Mucosa of descending colon (tissue), 3 donors: ENCODE results near the gene ADGRD1. TPM values are rescaled to one million over a fixed set of nuclear protein-coding genes. Genes with fewer than 3 reads are reported as not detected.

Experiments
- ATAC-seq: fragments of 200-7000 bp; cut with Tn5 transposase; one replicate; pipeline ENCODE4 v1.9.1; 2020; ENCODE audit warnings: mild to moderate bottlenecking, moderate library complexity
- DNase-seq, 3 donors: peaks; one replicate each; pipeline ENCODE4 v3.0.0-alpha.2; 2020
- H3K36me3 ChIP-seq: fragments of 200-600 bp; one replicate; pipeline ENCODE4 v1.8.0; 2021; ENCODE audit warnings: low read depth, mild to moderate bottlenecking
- H3K4me1 ChIP-seq: fragments of 200-600 bp; one replicate; pipeline ENCODE4 v1.8.0; 2021; ENCODE audit warnings: low read depth, mild to moderate bottlenecking
- H3K4me3 ChIP-seq: fragments of 200-600 bp; one replicate; pipeline ENCODE4 v1.8.0; 2021; ENCODE audit warnings: mild to moderate bottlenecking
- H3K9me3 ChIP-seq: fragments of 200-600 bp; one replicate; pipeline ENCODE4 v1.8.0; 2021; ENCODE audit warnings: mild to moderate bottlenecking
- intact Hi-C, 2 donors: fragments of 100-400 bp; cut with DNase I in 1 of 2; cut with micrococcal nuclease in 1 of 2; formaldehyde crosslinking; loops; one replicate each; pipeline versions ENCODE4 v1.11.0 to v1.11.1; 2022; cut with DNase I, micrococcal nuclease
- total RNA-seq, 3 donors: library from RNA; stranded (reverse); fragmentation: NEBNext Ultra II Directional in 2 of 3; extraction: Animal tissue kit (Norgen Biotek cat#: 25700) in 2 of 3; gene quantifications; one replicate each; pipeline versions ENCODE4 v1.2.1 to v1.2.4, GENCODE V29; 2021 to 2023
- TF ChIP-seq, protein P1 (sequence below): fragments of 200-600 bp; IDR thresholded peaks from one replicate; pipeline ENCODE4 v1.8.0; 2022; ENCODE audit warnings: antibody characterized with exemption, mild to moderate bottlenecking
- donor health status: DM: no; HTN: no; CAD: no; lungs with moderate emphysema.
- donor health status: DM: no; HTN: no; CAD: no.
- donor health status: DM: no; HTN: yes; CAD: no.

ADGRD1 gene
- total RNA-seq, 3 donors from 2014 or later, result 2.6 to 18.4 (median 12.9) TPM

DNA sequence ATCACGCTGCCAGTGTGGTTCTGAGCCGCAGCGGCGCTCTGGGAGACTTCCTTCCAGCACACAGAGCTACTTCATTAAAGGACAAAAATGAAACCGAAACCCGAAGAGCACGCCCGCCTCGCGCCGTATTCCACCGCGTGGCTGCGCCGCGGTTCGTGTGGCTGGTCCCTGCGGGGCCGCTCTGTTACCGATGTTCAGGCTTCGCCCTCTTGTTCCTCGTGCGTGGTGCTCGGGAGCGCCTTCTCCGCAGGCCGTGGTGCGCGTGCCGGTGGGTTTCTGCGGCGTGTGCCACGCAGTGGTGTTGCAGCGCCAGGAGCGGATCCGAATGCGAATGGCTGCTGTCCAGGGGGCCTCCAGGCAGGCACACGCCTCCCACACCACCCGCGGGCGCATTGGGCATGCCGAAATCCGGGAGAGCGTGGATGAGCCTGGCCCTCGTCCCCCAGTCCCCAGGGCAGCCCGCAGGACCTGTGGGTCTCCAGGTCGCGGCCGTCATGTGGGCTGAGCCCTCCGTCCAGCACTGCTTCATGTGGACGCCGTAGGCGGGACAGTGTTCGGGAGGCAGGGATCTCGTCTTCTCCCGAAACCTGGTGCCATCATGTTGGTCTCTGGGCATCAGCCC is 91.2 kb downstream of the ADGRD1 start:
- H3K9me3 ChIP-seq, result no peaks in the 10 kb centered on the region
- H3K4me1 ChIP-seq, result no peaks in the 10 kb centered on the region
- intact Hi-C loops, result loop anchor here in 1 of 2 donors (5.0 kb wide), 1 partner anchor 42 kb away; no protein-coding TSS in a partner anchor
- TF ChIP-seq, protein P1, sequence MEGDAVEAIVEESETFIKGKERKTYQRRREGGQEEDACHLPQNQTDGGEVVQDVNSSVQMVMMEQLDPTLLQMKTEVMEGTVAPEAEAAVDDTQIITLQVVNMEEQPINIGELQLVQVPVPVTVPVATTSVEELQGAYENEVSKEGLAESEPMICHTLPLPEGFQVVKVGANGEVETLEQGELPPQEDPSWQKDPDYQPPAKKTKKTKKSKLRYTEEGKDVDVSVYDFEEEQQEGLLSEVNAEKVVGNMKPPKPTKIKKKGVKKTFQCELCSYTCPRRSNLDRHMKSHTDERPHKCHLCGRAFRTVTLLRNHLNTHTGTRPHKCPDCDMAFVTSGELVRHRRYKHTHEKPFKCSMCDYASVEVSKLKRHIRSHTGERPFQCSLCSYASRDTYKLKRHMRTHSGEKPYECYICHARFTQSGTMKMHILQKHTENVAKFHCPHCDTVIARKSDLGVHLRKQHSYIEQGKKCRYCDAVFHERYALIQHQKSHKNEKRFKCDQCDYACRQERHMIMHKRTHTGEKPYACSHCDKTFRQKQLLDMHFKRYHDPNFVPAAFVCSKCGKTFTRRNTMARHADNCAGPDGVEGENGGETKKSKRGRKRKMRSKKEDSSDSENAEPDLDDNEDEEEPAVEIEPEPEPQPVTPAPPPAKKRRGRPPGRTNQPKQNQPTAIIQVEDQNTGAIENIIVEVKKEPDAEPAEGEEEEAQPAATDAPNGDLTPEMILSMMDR, result no peak
- no peaks in the 10 kb centered on the region for H3K36me3 ChIP-seq
- H3K4me3 ChIP-seq, result no peak overlapping the region
- DNase-seq (peak in 1 of 3 donors; percentile 39), ATAC-seq (no peak)

DNA sequence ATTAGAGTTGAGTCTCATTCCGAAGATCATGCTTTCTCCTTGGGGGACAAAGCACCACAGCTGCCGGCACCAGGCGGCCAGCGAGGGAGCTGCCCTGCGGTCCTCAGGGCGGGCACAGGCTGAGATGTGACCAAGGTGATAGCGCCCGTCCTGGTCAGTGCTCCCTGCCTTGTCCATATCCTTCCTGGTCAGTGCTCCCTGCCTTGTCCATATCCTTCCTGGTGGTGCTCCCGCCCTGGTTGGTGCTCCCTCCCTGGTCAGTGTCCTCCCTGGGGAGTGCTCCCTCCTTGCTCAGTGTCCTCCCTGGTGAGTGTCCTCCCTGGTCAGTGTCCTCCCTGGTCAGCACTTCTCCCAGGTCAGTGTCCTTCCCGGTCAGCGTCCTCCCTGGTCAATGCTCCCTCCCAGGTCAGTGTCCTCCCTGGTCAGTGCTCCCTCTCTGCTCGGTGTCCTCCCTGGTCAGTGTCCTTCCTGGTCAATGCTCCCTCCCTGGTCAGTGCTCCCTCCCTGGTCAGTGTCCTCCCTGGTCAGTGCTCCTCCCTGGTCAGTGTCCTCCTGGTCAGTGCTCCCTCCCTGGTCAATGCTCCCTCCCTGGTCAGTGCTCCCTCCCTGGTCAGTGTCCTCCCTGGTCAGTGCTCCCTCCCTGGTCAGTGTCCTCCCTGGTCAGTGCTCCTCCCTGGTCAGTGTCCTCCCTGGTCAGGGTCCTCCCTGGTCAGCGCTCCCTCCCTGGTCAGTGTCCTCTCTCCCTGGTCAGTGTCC is 92.2 kb downstream of the ADGRD1 start:
- intact Hi-C loops, result no loop called here
- Histone ChIP-seq H3K4me3 (no peak overlapping the region), H3K36me3 (no peaks in the 10 kb centered on the region), H3K9me3 (no peaks in the 10 kb centered on the region), H3K4me1 (no peaks in the 10 kb centered on the region)
- no peak for ATAC-seq
- TF ChIP-seq, protein P1, result no peak
- DNase-seq, result peak in 1 of 3 donors; percentile 15

GRCh38 chr12:131046813-131047788 is 93.4 kb downstream of the ADGRD1 start:
- H3K36me3 ChIP-seq, result no peaks in the 10 kb centered on the region
- peak in 1 of 3 donors; percentile 37 for DNase-seq
- intact Hi-C loops, result no loop called here
- ATAC-seq, result peak; percentile 23
- H3K4me1 ChIP-seq, result no peaks in the 10 kb centered on the region
- TF ChIP-seq, protein P1, result no peak
- H3K4me3 ChIP-seq, result no peak overlapping the region
- no peaks in the 10 kb centered on the region for H3K9me3 ChIP-seq

DNA sequence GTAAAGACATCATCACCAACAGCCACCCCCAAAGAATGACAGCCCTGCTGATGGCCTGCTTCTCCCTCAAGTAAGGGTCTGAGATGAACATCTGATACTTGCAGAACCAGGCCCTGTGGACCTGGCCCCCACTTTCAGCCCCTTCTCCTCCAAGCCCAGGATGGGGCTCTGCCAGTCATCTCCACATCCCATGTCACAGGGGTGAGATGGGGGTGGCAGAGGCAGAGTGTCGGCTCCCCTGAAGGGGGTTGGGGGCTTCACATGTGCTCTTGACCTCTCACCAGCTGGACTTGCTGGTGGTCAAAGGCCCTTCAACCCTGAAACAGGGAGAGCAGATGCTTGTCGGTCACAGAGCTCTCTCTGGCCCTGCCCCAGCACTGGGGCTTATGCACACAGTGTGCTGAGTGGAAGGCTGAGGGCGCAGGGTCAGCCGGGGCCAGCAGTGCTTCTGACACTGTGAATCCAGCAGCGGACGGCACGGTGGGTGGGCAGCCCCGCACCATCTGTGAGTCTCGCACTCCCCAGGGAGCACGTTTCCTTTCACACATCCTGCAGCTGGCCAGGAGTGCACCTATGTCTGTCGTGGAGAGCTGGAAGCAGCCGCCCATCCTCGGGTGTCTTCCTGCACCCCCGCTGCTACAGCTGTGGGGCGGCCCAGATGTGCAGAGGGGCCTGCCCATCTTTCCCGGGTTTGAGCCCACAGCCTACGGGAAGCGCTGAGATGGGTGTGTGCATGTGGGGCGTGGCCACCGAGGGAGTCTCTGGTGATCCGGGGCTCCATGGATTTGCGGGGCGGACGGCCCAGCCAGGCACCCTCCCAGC is 94.3 kb downstream of the ADGRD1 start:
- DNase-seq (peak in 1 of 3 donors; percentile 54), ATAC-seq (no peak)
- no peak overlapping the region for H3K4me3 ChIP-seq
- no peaks in the 10 kb centered on the region for H3K36me3 ChIP-seq
- no peaks in the 10 kb centered on the region for H3K4me1 ChIP-seq
- intact Hi-C loops, result no loop called here
- H3K9me3 ChIP-seq, result no peaks in the 10 kb centered on the region
- TF ChIP-seq, protein P1, result no peak

GRCh38 chr12:131048611-131048990 is 94.9 kb downstream of the ADGRD1 start:
- intact Hi-C loops, result no loop called here
- DNase-seq (peak in 1 of 3 donors; percentile 17), ATAC-seq (no peak)
- H3K4me1 ChIP-seq, result no peaks in the 10 kb centered on the region
- H3K4me3 ChIP-seq, result no peak overlapping the region
- H3K9me3 ChIP-seq, result no peaks in the 10 kb centered on the region
- no peaks in the 10 kb centered on the region for H3K36me3 ChIP-seq
- TF ChIP-seq, protein P1, result no peak
